SH-SY5Y (cell line): ENCODE data around the gene PARP12.

Experiments
- GATA2 ChIP-seq: IDR thresholded peaks from 2 replicates; pipeline ENCODE4 v1.6.1; 2011; ENCODE audit warnings: mild to moderate bottlenecking, low read depth, low read length
- GATA3 ChIP-seq: IDR thresholded peaks from 2 replicates; pipeline ENCODE4 v1.6.1; 2011; ENCODE audit warnings: low read depth, mild to moderate bottlenecking, low read length, moderate library complexity

DNA sequence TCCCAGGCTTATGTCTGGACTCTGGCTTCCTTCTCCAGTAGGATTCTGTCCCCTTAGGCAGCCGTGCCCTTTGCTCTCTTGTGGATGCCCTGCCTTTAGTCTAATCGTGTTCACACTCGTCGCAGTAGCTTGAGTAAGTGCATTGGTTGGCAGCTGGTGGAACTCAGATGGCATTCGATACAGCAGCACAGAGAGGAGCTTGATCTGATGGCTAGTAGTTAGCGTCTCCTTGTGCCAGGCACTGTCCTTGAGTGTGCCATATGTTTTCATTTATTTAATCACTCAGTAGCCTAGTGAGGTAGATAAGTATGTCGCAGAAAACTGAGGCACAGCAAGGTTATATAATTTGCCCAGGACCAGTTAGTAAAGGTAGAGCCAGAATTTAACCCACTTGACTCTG lies 18.2 kb upstream of the PARP12 start:
- TF ChIP-seq GATA3: peak; percentile 73
- peak; percentile 84 for TF ChIP-seq GATA2
